ENCODE data around the gene PLEKHA6.

The PLEKHA6 gene

DNA sequence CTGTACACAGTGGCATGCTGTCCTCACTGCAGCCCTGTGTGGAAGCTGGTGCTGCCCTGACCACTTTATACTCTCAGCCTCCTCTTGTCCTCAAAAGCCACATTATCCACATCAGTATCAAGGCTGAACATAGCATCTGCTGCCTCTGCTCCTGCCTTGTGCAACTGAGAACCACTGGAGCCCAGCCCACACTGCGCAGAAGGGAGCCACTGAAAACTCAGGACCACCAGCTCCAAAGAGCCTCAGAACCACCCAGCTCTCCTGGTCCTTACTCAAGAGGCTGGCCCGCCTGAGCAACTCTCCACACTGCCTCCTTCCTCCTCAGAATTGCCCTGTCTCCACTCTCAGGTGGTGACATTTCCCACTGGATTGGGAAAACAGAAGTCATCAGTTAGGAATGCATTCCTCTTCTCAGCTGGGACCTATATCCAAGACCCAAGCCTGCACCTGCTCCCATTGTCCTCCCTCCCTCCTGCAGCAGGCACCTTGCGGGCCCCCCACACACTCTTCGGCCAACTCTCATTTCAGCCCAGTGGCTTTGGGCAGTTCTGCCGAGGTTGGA is 156.4 kb downstream of the PLEKHA6 start:
- no peak for DNase-seq

GRCh38 chr1:204202481-204202880 is 157.2 kb downstream of the PLEKHA6 start:
- DNase-seq = no peak

GRCh38 chr1:204201348-204202040 is 158.2 kb downstream of the PLEKHA6 start:
- DNase-seq = no peak

GRCh38 chr1:204199579-204199978 is 160.2 kb downstream of the PLEKHA6 start:
- DNase-seq = no peak

GRCh38 chr1:204198348-204199340 is 161.1 kb downstream of the PLEKHA6 start:
- DNase-seq = peak; percentile 31

- DNase-seq = no peak
Observed at GRCh38 chr1:204197068-204197467, 162.7 kb downstream of the PLEKHA6 start.

DNA sequence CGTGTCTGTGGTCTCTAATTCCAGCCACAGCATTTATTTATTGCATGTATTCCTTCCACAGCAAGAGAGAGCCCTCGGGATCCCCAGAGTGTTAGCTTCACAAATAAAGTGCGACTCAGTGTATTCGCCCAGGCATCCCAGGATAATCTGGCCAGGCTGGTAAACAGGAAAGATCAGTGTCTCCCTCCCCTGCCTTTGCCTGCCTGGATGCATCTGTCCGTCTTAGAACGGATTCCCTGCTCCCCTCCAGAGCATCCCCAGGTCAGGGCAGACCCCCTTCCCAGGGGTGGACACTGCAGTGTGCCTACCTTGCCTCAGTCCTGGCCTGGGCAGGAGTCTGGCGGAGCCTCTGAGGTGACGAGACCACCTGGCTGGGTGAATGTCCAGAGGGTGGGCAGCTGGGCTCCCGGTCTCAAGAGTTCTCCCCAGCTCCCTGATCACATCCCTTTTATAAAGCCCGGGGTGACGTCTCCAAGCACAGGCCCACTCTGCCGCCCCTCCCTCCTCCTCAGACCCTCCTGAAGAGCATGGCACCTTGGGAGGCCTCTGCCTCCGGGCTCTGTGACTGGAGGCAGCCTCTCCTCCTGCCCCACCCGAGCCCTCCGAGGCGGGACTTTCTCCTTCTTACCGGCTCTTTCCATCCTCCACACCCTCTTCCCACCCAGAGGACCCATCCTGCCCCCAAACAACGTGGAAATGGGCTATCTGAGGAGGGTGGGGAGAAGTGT is 163.5 kb downstream of the PLEKHA6 start, which contains the start of gene KISS1:
KISS1 (minus strand) TSS at position 424 of the 728 bp plus-strand sequence. CDS start 3,615 bp downstream, outside the sequence.
- no peak for DNase-seq

- DNase-seq = no peak
Observed at GRCh38 chr1:204194771-204195170, 165.0 kb downstream of the PLEKHA6 start.

DNA sequence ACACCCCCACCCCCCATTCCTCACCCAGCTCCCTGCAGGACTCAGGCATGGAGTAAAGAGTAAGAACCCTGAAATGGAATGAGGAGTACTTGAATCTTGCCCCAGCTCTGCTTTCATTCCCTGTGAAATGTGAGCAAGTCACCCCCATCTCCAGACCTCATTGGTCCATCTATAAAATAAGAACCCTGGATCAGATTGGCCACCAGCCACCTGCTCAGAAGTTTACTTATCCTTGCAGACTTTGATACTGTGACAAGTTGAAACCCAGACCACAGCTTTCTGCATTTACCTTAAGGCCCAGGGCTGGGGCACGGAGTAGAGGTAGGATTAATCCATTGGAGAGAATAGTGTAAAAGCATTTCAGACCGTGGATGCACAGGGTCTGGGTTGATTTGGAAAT is 165.6 kb downstream of the PLEKHA6 start:
- DNase-seq = no peak

DNA sequence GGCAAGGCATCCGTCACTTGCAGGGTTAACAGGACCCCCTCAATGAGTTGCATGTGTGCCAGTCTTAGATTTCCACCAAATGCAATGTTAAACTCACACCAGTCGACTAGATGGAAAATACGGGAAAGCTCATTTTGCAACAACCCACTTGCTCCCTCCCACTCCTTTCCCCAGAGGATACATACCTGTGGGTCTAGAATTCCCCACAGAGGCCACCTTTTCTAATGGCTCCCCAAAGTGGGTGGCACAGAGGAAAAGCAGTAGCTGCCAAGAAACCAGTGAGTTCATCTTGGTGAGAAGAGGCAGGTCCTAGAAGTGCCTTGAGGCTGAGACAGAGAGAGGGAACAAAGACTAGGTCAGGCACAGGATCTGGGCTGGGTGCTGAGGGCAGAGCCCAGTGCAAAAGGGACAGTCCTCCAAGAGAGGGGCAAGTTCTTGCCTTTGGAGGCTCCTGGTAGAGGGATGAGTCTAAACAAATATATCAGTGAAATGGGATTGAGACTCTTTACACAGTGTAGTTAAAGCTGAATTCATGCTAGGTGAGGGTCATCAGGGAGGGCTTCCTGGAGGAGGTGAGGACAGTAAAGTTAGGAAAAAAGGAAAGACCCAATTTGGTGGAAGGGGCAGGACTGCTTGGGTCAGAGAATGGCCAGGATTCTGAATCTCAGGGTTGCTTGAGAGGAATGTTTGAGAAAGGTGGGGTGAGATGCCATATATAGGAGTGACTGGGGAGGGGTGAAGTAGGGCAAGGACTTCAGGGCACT is 167.0 kb downstream of the PLEKHA6 start:
- no peak for DNase-seq

DNA sequence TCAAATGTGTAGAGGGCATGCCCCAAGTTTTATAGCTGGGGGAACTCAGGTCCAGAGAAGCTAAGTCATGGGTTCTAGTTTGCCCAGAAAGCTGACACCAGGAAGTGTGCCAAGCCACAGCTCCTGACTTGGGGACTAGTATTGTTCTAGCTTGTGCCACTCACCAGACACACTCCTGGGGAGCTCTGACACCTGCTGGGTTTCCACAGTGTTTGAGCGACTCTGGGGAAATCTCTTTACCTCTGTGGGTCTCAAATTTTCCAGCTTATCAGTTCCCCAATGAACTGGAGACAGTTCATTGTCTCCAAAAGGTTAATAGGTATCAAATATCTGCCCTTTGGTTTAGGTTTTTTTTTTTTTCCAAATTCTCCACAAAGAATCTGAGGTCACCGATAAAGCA is 167.7 kb downstream of the PLEKHA6 start:
- no peak for DNase-seq

DNA sequence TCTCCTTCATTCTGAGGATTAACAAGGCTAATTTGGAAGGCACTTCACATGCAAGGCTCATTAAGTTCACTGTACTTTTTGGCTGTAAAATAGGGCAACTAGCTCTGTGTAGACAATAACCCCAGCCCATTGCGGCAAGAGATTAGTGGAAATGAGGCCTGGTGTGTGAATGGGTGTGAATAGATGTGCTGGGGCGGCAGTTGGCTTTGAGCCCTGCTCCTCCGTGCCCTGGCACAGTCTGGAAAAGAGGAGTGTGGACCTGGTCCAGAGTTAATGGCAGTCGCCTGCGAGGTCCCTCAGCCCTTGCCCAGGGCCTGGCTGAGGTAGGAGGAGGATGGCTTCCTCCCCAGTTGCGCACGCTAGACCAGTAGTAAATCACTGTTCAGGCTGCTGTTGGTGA is 168.3 kb downstream of the PLEKHA6 start:
- DNase-seq = peak; percentile 51

- DNase-seq = no peak
Observed at GRCh38 chr1:204190212-204191211, 169.2 kb downstream of the PLEKHA6 start.

DNA sequence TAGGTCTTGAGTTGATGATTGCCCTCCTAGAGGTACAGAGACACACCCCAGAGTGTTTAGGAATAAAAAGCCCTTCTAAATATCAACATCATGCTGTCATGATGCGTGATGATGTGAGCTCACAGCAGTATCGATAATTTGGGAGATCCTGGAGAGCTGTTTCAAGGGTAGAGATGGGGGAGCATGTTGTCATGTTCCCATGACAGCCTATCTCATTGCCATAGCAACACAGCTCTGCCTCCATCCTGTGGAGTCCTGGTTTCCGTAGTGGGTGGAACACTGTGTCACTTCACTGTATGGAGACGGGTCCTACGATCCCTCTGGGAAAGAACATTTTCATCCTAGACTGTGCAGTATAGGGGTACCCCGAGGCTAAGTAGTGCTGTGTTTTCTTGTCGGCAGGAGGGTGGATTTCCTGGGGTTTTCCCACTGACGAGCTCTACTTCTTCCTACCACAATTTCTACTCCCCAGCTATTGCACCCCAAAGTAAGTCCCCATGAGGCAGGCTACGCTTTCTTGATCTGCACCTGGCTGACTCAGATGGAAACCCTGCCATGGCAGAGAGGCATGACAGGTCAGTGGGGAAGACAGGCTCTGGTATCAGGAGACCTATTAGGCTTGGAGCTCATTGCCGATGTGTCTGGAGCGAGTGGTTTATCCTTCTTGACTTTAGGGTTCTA is 170.6 kb downstream of the PLEKHA6 start:
- no peak for DNase-seq

DNA sequence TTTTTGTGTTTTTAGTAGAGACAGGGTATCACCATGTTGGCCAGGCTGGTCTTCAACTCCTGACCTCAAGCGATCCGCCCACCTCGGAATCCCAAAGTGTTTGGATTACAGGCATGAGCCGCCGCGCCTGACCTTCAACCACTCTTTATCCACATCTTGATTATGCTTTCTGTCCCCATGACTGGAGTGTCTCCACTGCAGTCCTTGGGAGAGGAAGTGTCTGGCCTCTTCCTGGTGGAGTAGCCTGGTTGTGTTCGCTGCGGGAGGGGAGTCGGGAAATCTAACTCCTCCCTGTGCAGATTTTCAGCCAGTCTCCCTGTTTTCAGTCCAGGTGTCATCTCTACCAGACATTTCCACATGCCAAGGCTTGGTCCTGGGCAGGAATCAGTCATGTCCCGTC is 173.1 kb downstream of the PLEKHA6 start:
- no peak for DNase-seq

- no peak for DNase-seq
Observed at GRCh38 chr1:204181116-204181515, 178.6 kb downstream of the PLEKHA6 start.

DNA sequence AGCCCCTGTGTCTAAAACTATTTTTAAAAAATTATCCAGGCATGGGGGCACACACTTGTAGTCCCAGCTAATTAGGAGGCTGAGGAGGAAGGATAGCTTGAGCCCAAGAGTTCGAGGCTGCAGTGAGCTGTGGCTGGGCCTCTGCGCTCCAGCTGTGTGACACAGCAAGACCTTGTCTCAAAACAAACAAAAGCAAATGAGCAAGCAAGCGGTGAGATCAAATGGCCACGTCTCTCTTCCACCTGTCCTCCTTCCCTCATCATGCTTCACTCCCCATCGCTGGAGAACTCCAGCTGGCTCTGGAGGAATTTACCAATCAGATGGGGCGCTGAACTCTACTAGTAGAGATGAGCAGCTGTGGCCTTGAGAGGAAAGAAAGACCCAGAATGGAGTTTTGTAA is 179.6 kb downstream of the PLEKHA6 start:
- DNase-seq = no peak

GRCh38 chr1:204178487-204179281 is 181.0 kb downstream of the PLEKHA6 start:
- no peak for DNase-seq

DNA sequence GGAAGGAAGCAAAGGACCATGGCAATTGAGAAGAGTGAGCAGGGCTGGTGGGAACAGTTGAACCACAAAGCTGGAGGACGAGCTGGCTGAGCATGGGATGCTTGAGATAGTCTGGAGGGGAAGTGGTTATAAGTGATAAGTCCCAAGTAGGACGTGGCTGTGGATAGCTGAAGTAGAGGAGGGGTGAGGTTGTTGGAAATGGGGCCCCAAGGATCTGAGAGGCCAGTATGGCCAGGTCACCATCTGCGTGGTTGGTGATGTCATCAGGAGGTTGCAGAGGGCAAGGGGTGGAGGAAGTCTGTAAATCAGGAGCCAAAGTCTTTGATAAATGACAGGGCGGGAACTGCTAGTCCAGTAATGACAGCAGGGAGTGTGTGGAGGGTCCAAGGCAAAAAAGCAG is 182.6 kb downstream of the PLEKHA6 start:
- DNase-seq = no peak
